ENCODE results near the gene GLA. TPM values are rescaled to one million over a fixed set of nuclear protein-coding genes. Genes with fewer than 3 reads are reported as not detected.

The GLA gene
- total RNA-seq, 1 donor from 2014 or later: 39.5 TPM

GRCh38 chrX:101365301-101365795 is 42.4 kb downstream of the GLA start:
- no peaks in the 10 kb centered on the region for H3K4me1 Mint-ChIP-seq (ENCODE audit: unreplicated experiment)

GRCh38 chrX:101362757-101363156 is 45.0 kb downstream of the GLA start:
- H3K4me3 Mint-ChIP-seq: no peak overlapping the region
- TF ChIP-seq CTCF (conservative IDR thresholded peaks at IDR 0.05): no peak
- H3K9me3 Mint-ChIP-seq: peaks cover 4% of the 10 kb centered on the region
- no peaks in the 10 kb centered on the region for H3K4me1 Mint-ChIP-seq (ENCODE audit: unreplicated experiment)
- no peaks in the 10 kb centered on the region for H3K36me3 Mint-ChIP-seq
- no peak for DNase-seq (ENCODE audit: extremely low spot score, unreplicated experiment)
- no peak overlapping the region for H3K27ac Mint-ChIP-seq
- H3K27me3 Mint-ChIP-seq: no peaks in the 10 kb centered on the region

More at GRCh38 chrX:101365301-101365795, 42.4 kb downstream of the GLA start:
- H3K4me3 Mint-ChIP-seq: no peak overlapping the region
- H3K27ac Mint-ChIP-seq: no peak overlapping the region
- peaks cover 4% of the 10 kb centered on the region for H3K9me3 Mint-ChIP-seq
- no peaks in the 10 kb centered on the region for H3K27me3 Mint-ChIP-seq
- TF ChIP-seq CTCF (conservative IDR thresholded peaks at IDR 0.05): no peak
- DNase-seq (ENCODE audit: extremely low spot score, unreplicated experiment): no peak
- H3K36me3 Mint-ChIP-seq: no peaks in the 10 kb centered on the region

GRCh38 chrX:101362116-101362515 is 45.6 kb downstream of the GLA start:
- H3K4me1 Mint-ChIP-seq (ENCODE audit: unreplicated experiment): no peaks in the 10 kb centered on the region
- peaks cover 4% of the 10 kb centered on the region for H3K9me3 Mint-ChIP-seq
- no peaks in the 10 kb centered on the region for H3K36me3 Mint-ChIP-seq
- H3K27ac Mint-ChIP-seq: no peak overlapping the region
- DNase-seq (ENCODE audit: extremely low spot score, unreplicated experiment): no peak
- no peak overlapping the region for H3K4me3 Mint-ChIP-seq
- TF ChIP-seq CTCF (conservative IDR thresholded peaks at IDR 0.05): no peak
- H3K27me3 Mint-ChIP-seq: no peaks in the 10 kb centered on the region

GRCh38 chrX:101360390-101360789 is 47.3 kb downstream of the GLA start:
- no peak for TF ChIP-seq CTCF (conservative IDR thresholded peaks at IDR 0.05)
- H3K27me3 Mint-ChIP-seq: no peaks in the 10 kb centered on the region
- peaks cover 4% of the 10 kb centered on the region for H3K9me3 Mint-ChIP-seq
- no peaks in the 10 kb centered on the region for H3K4me1 Mint-ChIP-seq (ENCODE audit: unreplicated experiment)
- no peak overlapping the region for H3K4me3 Mint-ChIP-seq
- H3K27ac Mint-ChIP-seq: no peak overlapping the region
- no peaks in the 10 kb centered on the region for H3K36me3 Mint-ChIP-seq
- DNase-seq (ENCODE audit: extremely low spot score, unreplicated experiment): no peak

- no peak overlapping the region for H3K27ac Mint-ChIP-seq
- peaks cover 4% of the 10 kb centered on the region for H3K9me3 Mint-ChIP-seq
- no peak overlapping the region for H3K4me3 Mint-ChIP-seq
- no peaks in the 10 kb centered on the region for H3K4me1 Mint-ChIP-seq (ENCODE audit: unreplicated experiment)
- no peaks in the 10 kb centered on the region for H3K27me3 Mint-ChIP-seq
- TF ChIP-seq CTCF (conservative IDR thresholded peaks at IDR 0.05): no peak
- DNase-seq (ENCODE audit: extremely low spot score, unreplicated experiment): no peak
- H3K36me3 Mint-ChIP-seq: no peaks in the 10 kb centered on the region
These were observed 47.8 kb downstream of the GLA start for GRCh38 chrX:101359966-101360365.

Data from type B pancreatic cell (in vitro differentiated cells).